ENCODE measurements around the gene ABCA4.

Gene ABCA4

GRCh38 chr1:94122201-94122970 lies 1.4 kb upstream of the ABCA4 start:
- DNase-seq (ENCODE audit: low read depth), result no peak

- no peak for DNase-seq (ENCODE audit: low read depth)
Measured at GRCh38 chr1:94121411-94121821, 468 bp upstream of the ABCA4 start.

- DNase-seq (ENCODE audit: low read depth), result no peak
Measured at GRCh38 chr1:94120570-94120901, 412 bp downstream of the ABCA4 start.

DNA sequence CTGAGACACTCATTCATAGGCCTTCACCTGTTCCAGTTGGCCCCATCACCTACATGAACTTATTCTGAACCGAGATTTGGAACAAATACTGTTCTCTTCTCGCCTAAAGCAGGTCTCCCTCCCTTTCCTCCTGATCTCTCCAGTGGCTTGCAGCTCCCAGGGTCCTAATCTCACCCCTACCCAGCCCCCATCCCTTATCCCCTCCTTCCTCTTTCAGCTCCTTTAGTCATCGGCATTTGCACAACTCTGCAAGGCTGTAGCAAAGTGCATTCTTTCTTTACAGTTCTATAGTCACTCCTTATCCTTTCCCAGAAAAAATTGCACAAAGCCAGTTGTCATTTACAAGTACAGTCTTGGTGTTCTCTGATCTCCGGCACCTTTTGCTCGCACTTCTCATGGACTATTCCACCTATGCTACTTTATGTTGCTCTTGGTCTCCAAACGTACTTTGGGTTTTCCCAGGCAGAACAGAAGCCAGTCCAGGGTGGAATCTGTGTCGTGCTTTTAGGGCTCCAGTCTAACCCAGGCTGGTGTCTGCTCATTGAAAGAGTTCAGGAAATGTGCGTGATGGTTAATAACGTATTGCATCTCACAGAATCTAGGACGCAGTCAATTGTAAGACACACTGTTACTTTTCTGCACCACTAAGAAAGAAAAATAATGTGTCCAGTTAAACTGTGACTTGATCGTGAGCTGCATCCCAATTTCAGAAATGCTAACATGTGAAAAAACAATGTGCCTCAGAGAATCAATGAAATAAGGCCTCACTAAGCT lies 965 bp downstream of the ABCA4 start:
- no peak for DNase-seq (ENCODE audit: low read depth)

DNA sequence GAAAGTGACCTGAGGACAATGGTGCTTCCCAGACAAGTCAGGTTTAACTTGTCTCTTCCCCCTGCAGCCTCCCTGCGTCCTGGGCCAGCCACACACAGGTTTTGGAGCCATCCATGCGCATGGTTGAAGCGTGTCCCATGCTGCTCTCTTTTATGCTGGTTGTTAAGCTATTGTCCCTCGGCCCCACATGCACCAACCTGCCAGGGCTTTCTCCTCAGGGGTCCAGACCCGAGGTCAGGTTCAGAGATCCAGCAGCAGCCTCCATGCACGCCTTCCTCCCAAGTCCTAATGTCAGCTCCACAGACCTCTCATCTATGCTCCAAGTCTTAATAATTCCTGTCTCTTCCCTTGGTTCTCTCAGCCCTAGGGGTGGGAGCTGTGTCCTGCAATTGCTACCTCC lies 1.6 kb downstream of the ABCA4 start:
- no peak for DNase-seq (ENCODE audit: low read depth)

DNA sequence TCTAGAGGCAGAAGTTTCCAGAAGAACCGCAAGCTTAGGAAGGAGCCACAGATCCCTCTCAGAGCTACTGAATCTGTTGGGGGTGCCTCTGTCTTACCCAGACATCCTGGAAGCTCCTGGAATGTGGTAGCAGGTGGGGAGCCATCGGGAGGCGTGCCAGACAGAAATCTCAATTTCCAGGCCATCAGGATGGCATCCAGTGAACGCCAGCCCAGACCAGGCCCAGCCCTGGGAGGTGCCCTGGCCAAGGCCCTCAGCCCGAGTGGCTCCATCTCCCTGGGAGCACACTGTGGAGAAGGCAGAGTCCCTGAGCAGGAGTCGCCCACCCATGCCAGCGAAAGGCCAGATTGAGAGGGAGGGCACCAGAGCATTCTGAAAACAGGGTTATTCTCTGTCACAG lies 2.5 kb downstream of the ABCA4 start:
- no peak for DNase-seq (ENCODE audit: low read depth)

GRCh38 chr1:94118013-94118412 lies 2.9 kb downstream of the ABCA4 start:
- no peak for DNase-seq (ENCODE audit: low read depth)

- DNase-seq (ENCODE audit: low read depth), result no peak
Measured at GRCh38 chr1:94117259-94117851, 3.6 kb downstream of the ABCA4 start.

- no peak for DNase-seq (ENCODE audit: low read depth)
Measured at GRCh38 chr1:94115900-94116436, 5.0 kb downstream of the ABCA4 start.

GRCh38 chr1:94115254-94115899 lies 5.6 kb downstream of the ABCA4 start:
- no peak for DNase-seq (ENCODE audit: low read depth)

GRCh38 chr1:94113589-94114226 lies 7.2 kb downstream of the ABCA4 start:
- DNase-seq (ENCODE audit: low read depth), result no peak

GRCh38 chr1:94111879-94112278 lies 9.1 kb downstream of the ABCA4 start:
- DNase-seq (ENCODE audit: low read depth), result no peak

DNA sequence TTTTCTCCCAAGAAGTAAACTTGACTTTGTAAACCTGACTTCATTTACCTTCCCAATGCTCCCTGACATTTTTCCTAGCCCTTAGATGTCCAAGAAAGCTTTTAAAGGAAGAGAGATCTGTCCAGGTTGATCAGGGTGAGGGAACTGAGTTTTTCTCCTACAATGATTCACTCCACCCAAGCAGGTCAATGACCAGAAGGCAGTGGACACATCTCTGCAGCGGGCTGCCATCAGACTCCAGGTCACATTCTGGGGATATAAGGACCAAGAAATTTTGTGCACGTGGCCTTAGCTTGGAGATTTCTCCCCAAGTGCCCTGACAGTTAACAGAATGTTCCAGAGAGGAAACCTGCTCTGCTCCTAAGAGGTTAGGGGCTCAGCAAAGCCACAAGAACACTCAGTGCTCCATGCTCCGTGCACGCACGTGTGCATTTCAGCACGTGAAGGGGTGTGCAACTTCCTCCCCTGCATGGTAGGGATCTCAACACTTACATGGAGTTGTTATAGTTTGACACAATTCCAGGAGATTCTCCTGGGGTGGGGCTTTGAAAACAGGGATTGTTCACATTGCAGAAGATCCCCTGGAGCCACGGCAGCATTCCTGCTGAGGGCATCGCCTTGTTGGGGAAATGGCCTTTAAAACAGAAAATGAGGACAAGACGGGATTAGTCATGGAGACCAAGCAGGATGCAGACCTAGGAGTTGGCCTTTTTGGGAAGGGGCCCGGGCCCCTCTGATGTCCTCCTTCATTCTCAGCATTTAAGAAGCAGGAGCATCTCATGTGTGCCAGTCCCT lies 9.8 kb downstream of the ABCA4 start:
- no peak for DNase-seq (ENCODE audit: low read depth)

- DNase-seq (ENCODE audit: low read depth), result no peak
Measured at GRCh38 chr1:94110021-94110761, 10.8 kb downstream of the ABCA4 start.

- DNase-seq (ENCODE audit: low read depth), result no peak
Measured at GRCh38 chr1:94109478-94109877, 11.5 kb downstream of the ABCA4 start.

- DNase-seq (ENCODE audit: low read depth), result no peak
Measured at GRCh38 chr1:94107141-94107540, 13.8 kb downstream of the ABCA4 start.

DNA sequence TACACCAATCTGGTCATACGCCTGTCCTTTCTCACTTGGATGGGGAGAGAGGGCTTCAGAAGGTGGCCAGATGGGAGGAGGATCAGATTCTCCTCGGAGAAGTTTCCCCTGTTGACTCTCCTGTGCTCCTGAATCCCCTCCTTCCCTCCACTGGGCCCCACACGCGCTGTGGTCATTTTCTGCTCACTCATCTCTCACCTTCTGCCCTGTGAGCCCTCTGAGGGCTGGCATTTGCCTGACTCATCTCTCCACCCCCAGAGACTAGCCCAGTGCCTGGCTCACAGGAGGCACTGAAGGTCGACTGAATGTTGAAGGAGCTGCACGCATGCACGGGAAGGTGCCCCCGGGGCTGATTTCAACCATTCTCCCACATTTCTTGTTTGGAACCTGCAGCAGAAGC lies 14.2 kb downstream of the ABCA4 start:
- DNase-seq (ENCODE audit: low read depth), result no peak

GRCh38 chr1:94105957-94106529 lies 14.9 kb downstream of the ABCA4 start:
- DNase-seq (ENCODE audit: low read depth), result no peak

- DNase-seq (ENCODE audit: low read depth), result no peak
Measured at GRCh38 chr1:94105581-94105952, 15.4 kb downstream of the ABCA4 start.
